C1 segment of cervical spinal cord (tissue), 14 donors: ENCODE results near the gene CCSER1.

ENCODE experiments used
- DNase-seq, 14 donors: peaks; one replicate each; lab custom pipeline; 2025; lab: John Stamatoyannopoulos, UW

CCSER1 gene

DNA sequence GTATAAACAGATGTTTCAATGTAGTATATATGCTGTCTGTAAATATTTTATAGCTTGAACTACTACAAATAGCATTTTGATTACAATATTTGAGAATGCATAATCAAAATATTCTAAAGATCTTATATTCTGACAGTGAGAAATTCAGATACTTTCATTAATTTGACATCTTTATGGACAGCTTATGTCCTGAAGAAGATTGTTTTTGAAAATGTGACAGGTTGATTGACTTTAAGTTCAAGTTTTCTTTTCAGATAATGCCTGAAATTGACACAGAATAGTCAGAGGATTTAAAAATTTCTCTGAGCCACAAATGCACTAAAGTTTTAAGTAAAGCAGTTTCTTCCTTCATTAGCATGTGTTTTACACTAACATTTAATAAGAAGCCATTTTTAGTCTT lies 799.8 kb downstream of the CCSER1 start:
- no peak for DNase-seq

DNA sequence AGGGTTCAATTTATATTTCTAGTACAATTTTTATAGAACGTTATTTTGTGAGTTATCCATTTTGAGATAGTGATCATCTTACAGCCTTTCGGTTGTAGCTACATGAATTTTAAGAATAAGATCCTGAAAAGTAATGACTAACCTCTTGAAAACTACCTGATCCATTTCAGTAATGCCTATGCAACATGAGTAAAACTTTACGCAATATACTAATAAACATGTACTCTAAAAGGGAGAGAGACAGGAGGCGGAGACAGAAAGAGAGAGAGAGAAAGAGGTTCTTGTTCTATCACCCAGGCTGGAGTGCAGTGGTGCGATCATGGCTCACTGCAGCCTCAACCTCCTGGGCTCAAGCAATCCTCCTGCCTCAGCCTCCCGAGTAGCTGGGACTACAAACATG lies 816.1 kb downstream of the CCSER1 start:
- no peak for DNase-seq

DNA sequence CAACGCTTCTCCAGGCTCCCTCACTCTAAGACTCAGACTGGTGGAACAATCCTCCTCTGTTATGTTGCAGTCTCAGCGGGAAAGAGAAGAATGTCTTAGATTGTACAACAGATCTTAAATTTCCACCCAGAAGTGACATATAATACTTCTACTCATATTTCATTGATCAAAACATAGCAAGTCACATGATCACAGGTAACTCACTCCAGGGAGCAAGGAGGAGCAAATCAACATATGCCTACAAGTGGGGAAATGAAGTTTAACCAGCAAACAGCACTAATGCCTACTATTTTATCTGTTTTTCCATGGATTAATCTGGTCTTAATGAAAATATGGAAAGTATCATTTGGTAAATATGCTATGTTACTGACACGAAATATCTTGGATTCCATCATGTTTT lies 819.8 kb downstream of the CCSER1 start:
- DNase-seq: no peak

DNA sequence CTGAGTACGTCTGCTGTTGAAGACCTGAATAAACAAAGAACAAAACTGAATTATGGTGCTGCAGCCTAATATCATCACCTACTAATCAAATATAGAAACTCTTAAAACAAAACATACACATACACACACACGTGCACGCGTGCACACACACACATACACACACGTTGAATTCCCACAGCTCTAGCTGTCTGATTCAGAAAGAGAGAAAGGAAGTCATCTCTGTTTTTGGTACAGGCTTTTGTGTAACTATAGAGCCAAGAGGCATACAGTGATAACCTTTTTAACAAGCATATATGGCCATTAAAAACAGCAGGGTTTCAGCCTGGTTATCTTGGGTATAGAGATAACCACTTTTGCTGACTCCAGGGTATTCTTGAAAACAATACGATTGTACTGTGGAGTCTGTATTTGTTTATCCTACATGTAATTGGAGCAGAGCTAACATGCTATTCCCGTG lies 823.2 kb downstream of the CCSER1 start:
- no peak for DNase-seq

DNA sequence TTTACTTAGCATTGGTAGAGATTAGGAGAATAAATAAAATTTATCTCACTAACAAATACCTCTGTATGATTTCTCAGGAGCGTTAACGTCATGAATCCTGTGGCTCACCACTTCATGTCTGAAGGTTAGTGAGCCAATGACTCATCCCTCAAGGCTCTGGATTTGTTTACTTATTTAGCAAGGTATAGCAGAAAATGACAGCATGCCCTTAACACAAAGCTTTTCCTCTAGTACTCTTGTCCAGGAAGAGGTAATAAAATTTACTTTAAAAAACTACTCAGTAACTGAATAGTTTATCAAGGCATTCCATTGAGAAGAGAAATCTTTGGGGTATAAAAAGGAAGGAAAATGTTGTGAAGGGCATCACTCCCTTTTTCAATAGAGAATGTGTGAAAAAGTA lies 823.8 kb downstream of the CCSER1 start:
- DNase-seq: no peak

DNA sequence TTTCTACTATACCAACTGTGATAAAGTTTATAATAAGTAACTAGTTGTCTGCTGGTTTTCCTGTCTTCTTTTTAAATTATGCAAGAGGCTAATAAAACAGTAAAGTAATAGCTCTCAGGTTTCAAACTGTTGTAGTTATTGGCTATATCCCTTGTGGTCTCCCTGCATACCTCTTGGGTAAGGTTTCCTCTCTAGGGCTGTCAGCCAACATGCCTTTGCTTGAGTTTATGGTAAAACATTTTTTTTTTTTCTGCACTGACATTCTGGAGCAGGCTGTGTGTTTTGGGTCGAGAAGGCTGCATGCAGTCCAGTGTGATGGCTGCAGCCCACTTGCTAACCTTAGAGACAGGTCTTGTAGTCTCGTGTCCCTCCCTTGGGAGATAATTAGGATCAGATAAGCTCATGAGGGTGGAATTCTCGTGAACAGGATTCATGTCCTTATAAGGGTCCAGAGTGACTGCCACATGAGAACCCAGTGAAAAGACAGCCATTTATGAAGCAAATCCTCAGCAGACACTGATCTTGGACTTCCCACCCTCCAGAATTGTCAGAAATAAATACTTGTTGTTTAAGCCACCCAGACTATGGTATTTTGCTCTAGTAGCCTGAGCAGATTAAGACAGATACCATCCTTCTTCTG lies 831.2 kb downstream of the CCSER1 start:
- DNase-seq: no peak

DNA sequence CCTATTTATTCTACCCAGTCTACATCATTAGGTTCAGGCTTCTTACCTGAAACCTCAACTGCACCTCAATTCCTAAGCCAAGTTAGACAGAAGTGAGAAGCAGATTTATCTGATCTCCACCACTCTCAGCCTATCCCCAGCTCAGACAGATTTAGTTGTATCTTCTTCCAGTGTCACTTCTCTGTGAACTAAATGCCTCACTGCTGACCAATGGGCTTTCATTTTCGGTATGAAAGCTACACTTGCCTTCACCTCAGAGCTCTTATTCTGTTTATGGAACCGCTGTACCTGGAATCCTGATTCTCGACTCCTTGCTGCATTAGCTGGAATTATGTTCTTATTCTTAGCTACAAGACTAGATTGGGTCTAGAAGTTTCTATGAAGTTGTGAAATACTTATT lies 833.2 kb downstream of the CCSER1 start:
- no peak for DNase-seq

DNA sequence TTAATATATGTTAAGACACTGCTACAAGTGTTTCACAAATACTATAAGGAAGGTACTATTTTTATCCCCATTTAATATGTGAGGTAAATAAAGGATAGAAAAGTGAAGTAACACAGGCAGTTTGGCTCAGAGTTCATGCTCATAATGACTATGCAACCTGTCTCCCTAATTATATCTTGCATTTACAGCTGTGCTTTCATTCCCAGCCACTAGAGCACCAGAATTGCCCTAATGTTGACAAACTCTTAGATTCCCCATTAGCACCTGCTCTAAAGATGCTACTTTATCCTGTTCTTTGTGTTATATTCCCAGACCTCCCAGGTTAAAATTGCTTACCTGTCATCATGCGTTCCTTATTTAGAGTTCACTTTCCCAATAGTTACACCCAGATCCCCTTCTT lies 833.6 kb downstream of the CCSER1 start:
- DNase-seq: no peak

DNA sequence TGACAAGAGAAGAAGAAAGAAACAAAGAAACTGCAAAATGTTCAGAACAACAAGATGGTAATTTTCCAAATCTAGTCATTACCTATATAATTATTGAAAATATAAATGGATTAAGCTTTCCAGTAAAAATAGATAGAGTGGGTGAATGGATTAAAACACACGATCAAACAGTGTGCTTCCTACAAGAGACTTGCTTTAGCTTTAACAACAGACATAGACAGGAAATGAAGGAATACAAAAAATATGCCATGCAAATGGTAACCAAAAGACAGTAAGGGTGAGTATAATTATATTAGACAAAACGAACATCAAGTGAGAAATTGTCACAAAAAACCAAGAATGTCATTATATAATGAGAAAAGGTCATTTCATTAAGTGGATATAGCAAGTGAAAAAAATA lies 842.8 kb downstream of the CCSER1 start:
- no peak for DNase-seq

DNA sequence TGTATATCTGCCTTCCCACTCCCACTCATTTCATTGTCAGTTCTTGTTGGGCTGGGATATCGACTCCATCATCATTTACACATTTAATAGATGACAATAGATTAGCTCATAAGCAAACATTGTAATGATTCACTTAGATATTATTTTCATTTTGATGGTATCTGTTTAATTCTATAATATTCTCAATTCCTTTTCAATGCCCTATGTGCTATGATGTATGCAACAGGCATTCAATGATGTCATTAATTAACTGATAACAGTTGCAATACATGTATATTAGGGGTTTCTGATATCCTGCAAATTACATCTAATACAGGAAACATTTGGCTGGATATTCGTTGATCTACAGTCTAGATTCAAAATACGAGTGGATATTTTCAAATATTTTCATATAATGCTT lies 850.5 kb downstream of the CCSER1 start:
- DNase-seq: no peak

DNA sequence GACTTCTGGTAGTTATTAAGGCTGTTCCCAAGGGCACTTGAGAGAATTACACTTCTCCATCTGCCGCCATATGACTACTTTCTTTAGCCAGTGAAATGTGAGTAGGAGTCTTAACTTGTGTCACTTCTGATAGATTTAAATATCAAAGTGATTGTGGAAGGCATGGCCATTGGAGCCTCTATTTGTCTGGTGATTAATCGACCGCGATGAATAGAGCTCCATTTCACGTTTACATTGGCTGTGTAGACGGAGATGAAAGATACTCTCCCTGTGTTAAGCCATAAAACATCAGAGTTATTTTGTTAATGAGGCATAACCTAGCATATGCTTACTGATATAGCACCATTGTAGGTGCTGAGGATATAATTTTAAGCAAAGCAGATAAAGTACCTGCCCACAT lies 852.4 kb downstream of the CCSER1 start:
- no peak for DNase-seq

DNA sequence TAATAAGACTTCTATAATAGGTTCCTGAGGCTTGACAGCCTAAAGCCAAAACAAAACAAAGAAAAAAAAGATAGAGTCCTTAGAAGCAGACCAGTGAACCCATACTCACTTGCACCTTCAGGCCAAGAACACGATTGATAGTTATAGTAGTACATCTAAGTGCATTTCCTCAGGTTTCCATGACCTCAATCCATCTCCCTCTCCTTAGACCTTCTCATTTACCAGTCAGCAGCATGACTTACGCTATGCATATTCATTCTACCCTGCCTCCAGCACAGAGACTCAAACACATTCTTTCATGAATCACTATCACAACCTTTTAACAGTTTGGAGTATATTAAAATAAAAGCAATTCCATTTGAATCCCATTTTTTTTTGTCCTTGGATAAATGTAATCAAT lies 855.6 kb downstream of the CCSER1 start:
- no peak for DNase-seq

DNA sequence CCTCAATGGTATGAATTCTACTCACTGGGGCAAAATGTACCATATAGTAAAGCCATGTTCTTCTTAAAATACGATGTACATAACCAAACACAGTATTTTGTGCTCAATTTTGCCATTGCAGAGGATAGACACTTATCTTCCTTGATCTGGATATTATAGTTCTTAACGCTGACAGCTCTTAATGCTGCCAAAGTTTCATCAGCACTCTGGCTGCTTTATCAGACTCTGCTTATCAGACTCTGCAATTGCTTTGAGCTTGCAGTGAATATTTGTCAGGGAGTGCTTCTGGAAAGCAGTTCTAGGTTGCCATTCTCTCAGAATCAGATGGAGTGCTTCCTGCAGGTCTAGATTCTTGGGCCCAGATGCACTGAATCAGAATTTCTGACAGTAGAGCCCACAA lies 863.1 kb downstream of the CCSER1 start:
- no peak for DNase-seq

DNA sequence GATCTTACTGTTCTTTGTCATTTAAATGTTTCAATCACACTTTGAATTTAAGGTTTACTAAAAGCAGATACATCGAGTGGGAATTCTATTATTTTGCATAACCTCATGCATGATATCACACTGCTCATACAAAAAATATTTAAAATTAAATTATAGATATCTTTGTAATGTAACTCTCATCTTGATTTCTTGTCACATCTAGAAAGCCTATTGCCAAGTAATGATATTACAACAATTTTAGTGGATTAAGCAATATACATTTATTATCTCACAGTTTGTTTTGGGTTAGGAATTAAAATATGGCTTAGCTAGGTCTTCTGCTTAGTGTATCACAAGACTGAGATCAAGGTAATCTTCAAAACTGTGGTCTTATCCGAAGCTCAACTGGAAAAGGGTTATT lies 865.0 kb downstream of the CCSER1 start:
- no peak for DNase-seq

DNA sequence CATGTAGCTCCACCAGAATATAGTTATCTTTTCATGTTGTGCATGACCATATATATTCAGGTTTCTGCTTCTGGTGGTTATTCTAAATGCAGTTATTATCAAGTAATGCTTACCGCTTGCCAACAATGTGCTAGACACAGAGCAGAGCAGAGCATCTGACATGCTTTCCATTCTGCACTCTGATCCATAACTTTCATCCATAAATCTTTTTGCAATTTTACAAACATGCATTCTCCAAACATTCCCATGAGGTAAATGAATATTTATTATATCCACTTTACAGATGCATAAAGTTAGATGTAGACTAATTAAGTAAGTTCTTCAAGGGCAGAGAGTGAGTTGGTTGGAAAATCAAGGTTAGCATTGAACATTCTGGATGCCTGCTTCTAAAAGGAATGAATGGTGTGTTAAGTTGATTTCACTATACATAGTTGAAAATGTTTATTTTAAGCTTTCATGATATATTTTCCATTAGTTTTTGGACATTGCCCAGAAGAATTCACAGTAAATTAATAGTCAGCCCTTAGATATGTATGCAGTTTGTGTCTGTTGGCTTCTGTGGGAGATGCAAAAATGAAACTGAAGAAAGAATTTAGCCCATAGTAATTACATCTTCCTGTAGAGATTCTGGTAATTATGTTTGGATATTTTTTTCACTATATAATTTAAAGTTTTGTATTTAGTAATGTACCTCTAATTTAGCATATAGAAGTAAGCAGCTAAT lies 867.8 kb downstream of the CCSER1 start:
- no peak for DNase-seq

DNA sequence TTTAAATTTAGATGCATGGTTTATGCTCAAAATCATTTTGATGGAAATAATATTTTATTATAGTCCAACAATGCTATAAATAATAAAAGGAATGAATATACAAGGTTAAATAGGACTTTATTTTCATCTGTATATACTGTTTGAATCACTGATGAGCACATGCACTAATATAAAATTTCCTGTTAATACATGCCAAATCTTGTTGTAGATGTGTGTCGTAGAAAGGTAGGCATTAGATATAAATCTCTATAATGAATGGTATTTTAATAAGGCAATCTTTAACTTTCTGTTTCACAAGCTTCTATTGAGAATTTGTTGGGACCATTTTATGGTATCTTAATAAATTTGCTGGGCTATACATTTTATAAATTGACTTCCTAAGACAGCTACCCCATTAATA lies 868.8 kb downstream of the CCSER1 start:
- no peak for DNase-seq

DNA sequence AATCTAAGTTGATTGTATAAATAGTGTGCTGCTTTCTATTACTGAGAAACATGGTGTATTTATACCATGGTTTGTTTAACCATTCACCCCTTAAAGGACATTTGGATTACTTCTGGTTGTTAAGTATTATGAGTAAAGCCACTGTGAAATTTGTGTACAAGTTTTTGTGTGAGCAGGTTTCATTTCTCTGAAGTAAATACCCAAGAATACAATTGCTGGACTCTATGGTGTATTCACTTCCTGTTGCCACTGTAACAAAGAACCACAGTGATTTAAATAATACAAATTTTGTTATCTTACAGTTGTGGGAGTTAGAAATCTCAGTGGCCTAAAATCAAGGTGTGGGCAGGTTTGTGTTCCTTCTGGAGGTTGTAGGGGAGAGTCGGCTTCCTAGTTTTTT lies 869.6 kb downstream of the CCSER1 start:
- DNase-seq: no peak

DNA sequence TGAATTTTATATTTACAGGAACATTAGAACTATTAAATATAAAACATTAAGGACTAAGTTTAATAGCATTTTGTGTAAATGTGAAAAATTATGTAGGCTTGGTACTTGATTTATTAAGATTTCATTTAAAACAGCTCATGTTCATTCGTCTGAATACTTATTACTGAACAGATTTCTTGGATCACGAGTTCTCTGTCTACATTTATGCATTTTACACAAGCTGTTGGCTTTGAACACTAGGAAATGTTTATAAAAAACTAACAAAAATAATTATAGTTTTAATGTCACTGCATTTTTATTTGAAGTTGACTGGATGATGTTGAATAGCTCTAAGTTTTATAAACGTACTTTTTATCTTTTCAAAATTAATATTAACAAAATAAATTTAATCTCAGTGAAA lies 888.7 kb downstream of the CCSER1 start:
- no peak for DNase-seq

DNA sequence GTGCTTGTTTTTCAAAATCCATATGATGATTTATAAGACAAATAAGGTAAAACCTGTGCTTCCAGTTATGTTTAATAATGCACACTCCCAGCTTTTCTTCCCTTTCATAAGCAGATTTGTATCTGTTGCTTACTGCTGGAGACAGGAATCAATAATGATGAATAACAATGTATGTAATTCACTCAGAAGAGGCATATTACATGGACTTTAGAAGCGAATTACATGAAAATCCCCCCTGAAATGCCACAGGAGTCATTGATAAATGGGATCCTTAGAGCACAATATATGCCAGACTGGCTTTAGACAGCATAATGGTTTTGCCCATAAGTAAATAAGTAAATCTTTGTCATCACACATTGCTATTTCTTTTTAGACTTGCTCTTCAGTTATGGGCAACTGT lies 892.3 kb downstream of the CCSER1 start:
- no peak for DNase-seq

DNA sequence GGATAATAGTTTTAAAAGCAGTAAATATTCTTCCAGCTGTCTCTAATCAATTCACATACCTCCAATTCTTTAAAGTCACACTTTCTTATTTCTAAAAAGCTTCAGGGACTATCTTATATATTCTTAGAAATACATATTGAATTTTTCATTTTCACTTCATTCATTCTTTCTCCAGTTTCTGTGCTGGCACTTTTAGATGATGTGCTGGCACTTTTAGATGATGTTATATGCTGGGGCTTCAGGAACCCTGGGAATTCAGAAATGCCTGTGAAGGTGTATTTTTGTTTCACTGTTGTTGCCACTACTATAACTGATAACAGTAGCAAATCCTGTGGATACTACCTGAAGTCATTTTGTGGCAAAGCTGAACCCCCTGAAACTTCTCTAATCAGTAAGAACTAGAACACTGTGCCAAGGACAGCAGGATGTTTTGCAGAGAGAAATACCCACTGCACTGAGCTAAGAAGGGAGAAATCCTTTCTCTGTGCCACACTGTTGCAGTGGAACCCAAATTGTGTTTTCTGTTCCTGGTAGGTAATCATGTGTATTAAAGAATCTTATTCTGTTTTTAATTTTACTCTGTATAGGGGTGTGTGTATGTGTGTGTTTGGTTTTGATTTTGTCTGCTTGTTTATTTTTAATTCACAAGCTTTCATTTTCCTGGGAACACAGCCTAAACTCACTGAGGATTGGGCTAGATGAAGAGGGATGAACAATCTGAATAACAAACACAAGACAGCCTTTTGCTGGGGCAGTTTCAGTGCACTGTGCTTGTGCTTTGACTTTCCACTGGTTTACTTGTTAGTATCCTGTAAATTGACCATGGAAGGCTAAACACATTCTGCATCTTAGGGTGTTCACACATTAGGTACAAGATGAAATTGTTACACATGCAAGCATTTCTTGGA lies 898.3 kb downstream of the CCSER1 start:
- DNase-seq: no peak

DNA sequence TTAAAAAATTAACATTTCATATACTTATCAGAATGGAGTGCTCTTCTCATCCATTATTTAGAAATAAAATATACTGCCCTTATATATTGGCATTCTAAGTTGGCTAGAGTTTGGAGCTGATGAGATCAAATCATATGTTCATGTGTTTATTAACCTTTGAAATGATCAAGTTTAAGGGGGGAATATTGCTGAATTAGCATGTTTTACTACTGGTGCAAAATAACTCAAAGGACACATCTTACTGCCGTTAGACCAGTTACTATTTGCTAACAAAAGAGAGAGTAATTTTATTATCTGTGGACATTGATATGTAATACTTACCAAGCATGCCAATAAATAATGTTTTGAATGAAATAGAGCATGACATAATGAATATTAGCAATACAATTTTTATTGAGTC lies 901.0 kb downstream of the CCSER1 start:
- DNase-seq: no peak

DNA sequence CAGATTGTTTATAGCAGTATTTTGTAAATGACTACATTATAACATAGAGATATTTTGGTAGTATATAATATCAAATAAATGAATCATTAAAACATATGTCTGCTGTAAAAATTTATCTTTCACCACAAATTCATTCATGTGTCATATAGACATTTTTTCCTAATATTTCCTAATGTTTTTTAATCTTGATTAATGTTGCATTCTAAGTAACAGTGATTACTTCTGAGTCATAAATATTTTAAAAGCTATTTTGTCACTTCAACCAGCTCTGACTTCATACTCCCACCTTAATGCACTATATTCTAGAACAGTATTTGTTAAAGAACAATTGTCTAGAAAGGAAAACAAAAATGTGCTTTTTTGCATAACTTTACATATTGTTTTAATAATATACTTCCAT lies 904.6 kb downstream of the CCSER1 start:
- no peak for DNase-seq
